IPS-20b (cell line): ENCODE data around the gene HOXC11.

Experiments
- H3K27ac ChIP-seq: one replicate; pipeline ENCODE4 v1.5.1; 2013; ENCODE audit warnings: low read length
- H3K27me3 ChIP-seq: 2 replicates; pipeline ENCODE4 v1.6.1; 2013; ENCODE audit warnings: mild to moderate bottlenecking, low read length, inconsistent platforms; ENCODE audit not compliant: insufficient read depth
- H3K36me3 ChIP-seq: 2 replicates; pipeline ENCODE4 v1.6.1; 2013; ENCODE audit warnings: low read depth, mild to moderate bottlenecking, inconsistent platforms, low read length, moderate library complexity; ENCODE audit not compliant: insufficient read depth
- H3K4me1 ChIP-seq: 2 replicates; pipeline ENCODE4 v1.6.1; 2013; ENCODE audit warnings: mild to moderate bottlenecking, control low read depth, inconsistent platforms, low read length, moderate library complexity; ENCODE audit not compliant: insufficient read depth
- H3K4me3 ChIP-seq: 2 replicates; pipeline ENCODE4 v1.5.1; 2013; ENCODE audit warnings: mild to moderate bottlenecking, low read length, inconsistent platforms
- H3K9ac ChIP-seq: 2 replicates; pipeline ENCODE4 v1.6.1; 2013; ENCODE audit warnings: low read depth, mild to moderate bottlenecking, inconsistent platforms, low read length, moderate library complexity
- H3K9me3 ChIP-seq: 2 replicates; pipeline ENCODE4 v1.6.1; 2013; ENCODE audit warnings: mild to moderate bottlenecking, low read depth, low read length, inconsistent platforms; ENCODE audit not compliant: insufficient read depth

Gene HOXC11

GRCh38 chr12:53994264-53995001, 21.5 kb downstream of the HOXC11 start:
- Histone ChIP-seq H3K9ac (no peak overlapping the region), H3K36me3 (no peaks in the 10 kb centered on the region), H3K27me3 (peaks cover 100% of the 10 kb centered on the region), H3K4me1 (peaks cover 2% of the 10 kb centered on the region; the same call in 1 of the 2 replicates), H3K4me3 (no peak overlapping the region), H3K27ac (no peak overlapping the region), H3K9me3 (peaks cover 14% of the 10 kb centered on the region; the same call in 1 of the 2 replicates)

- H3K9ac ChIP-seq: no peak overlapping the region
- H3K27me3 ChIP-seq: peaks cover 100% of the 10 kb centered on the region
- H3K4me1 ChIP-seq: peaks cover 2% of the 10 kb centered on the region; the same call in 1 of the 2 replicates
- H3K9me3 ChIP-seq: peaks cover 17% of the 10 kb centered on the region; the same call in 1 of the 2 replicates
- H3K36me3 ChIP-seq: no peaks in the 10 kb centered on the region
- no peak overlapping the region for H3K27ac ChIP-seq
- H3K4me3 ChIP-seq: no peak overlapping the region
Observed at GRCh38 chr12:53995002-53995377, 22.1 kb downstream of the HOXC11 start.

GRCh38 chr12:53995378-53996239, 22.7 kb downstream of the HOXC11 start:
- H3K36me3 ChIP-seq: no peaks in the 10 kb centered on the region
- peaks cover 2% of the 10 kb centered on the region; the same call in 1 of the 2 replicates for H3K4me1 ChIP-seq
- no peak overlapping the region for H3K27ac ChIP-seq
- H3K27me3 ChIP-seq: peaks cover 100% of the 10 kb centered on the region
- H3K9me3 ChIP-seq: peaks cover 17% of the 10 kb centered on the region; the same call in 1 of the 2 replicates
- no peak overlapping the region for H3K9ac ChIP-seq
- no peak overlapping the region; the same call in 1 of the 2 replicates for H3K4me3 ChIP-seq

GRCh38 chr12:53996240-53997203, 23.6 kb downstream of the HOXC11 start:
- Histone ChIP-seq H3K4me1 (peaks cover 2% of the 10 kb centered on the region; the same call in 1 of the 2 replicates), H3K36me3 (no peaks in the 10 kb centered on the region), H3K9ac (no peak overlapping the region), H3K4me3 (no peak overlapping the region; the same call in 1 of the 2 replicates), H3K27ac (no peak overlapping the region), H3K27me3 (peaks cover 100% of the 10 kb centered on the region), H3K9me3 (peaks cover 17% of the 10 kb centered on the region; the same call in 1 of the 2 replicates)

- Histone ChIP-seq H3K4me1 (peaks cover 2% of the 10 kb centered on the region; the same call in 1 of the 2 replicates), H3K9me3 (peaks cover 17% of the 10 kb centered on the region; the same call in 1 of the 2 replicates), H3K36me3 (no peaks in the 10 kb centered on the region), H3K9ac (no peak overlapping the region), H3K27ac (no peak overlapping the region), H3K4me3 (no peak overlapping the region), H3K27me3 (peaks cover 100% of the 10 kb centered on the region)
Observed at GRCh38 chr12:53997204-53998109, 24.5 kb downstream of the HOXC11 start.

GRCh38 chr12:53998110-53998899, 25.4 kb downstream of the HOXC11 start:
- H3K36me3 ChIP-seq: no peaks in the 10 kb centered on the region
- H3K9ac ChIP-seq: no peak overlapping the region
- peaks cover 17% of the 10 kb centered on the region; the same call in 1 of the 2 replicates for H3K9me3 ChIP-seq
- peaks cover 2% of the 10 kb centered on the region; the same call in 1 of the 2 replicates for H3K4me1 ChIP-seq
- H3K4me3 ChIP-seq: no peak overlapping the region
- no peak overlapping the region for H3K27ac ChIP-seq
- peaks cover 100% of the 10 kb centered on the region for H3K27me3 ChIP-seq

- Histone ChIP-seq H3K36me3 (no peaks in the 10 kb centered on the region), H3K4me1 (peaks cover 2% of the 10 kb centered on the region; the same call in 1 of the 2 replicates), H3K4me3 (no peak overlapping the region), H3K9me3 (peaks cover 17% of the 10 kb centered on the region; the same call in 1 of the 2 replicates), H3K9ac (no peak overlapping the region), H3K27ac (no peak overlapping the region), H3K27me3 (peaks cover 100% of the 10 kb centered on the region)
Observed at GRCh38 chr12:53998900-53999236, 25.9 kb downstream of the HOXC11 start.

GRCh38 chr12:53999559-54000115, 26.7 kb downstream of the HOXC11 start:
- Histone ChIP-seq H3K9me3 (peaks cover 12% of the 10 kb centered on the region; the same call in 1 of the 2 replicates), H3K9ac (no peak overlapping the region), H3K36me3 (no peaks in the 10 kb centered on the region), H3K4me3 (no peak overlapping the region), H3K4me1 (peaks cover 2% of the 10 kb centered on the region; the same call in 1 of the 2 replicates), H3K27me3 (peaks cover 100% of the 10 kb centered on the region), H3K27ac (no peak overlapping the region)

- Histone ChIP-seq H3K27me3 (peaks cover 100% of the 10 kb centered on the region), H3K4me1 (peaks cover 2% of the 10 kb centered on the region; the same call in 1 of the 2 replicates), H3K27ac (no peak within 1 kb of the TSS), H3K9ac (no peak within 1 kb of the TSS), H3K36me3 (no peaks in the 10 kb centered on the region), H3K4me3 (no peak within 1 kb of the TSS), H3K9me3 (peaks cover 12% of the 10 kb centered on the region; the same call in 1 of the 2 replicates)
Observed at GRCh38 chr12:54000116-54001114, 27.5 kb downstream of the HOXC11 start, which contains the start of gene HOXC9. HOXC9 (plus strand) TSS chr12:54000161; CDS start chr12:54000189, 28 bp downstream.
